SK-N-SH (cell line): Measurements from ENCODE around the gene ROBO1. TPM values are rescaled to one million over a fixed set of nuclear protein-coding genes. Genes with fewer than 3 reads are reported as not detected.
A peak's percentile ranks its signal among the peaks of the same experiment; 100 is the strongest.

Experiments
- CTCF ChIA-PET: fragments of 300-600, 350-600 bp; formaldehyde crosslinking; extraction: SDS; loops from one replicate; lab custom pipeline; 2021; lab: Yijun Ruan, JAX
- POLR2A ChIA-PET: fragments of 350-600 bp; sonication (Branson Sonifier 250); formaldehyde crosslinking; extraction: SDS; loops from one replicate; lab custom pipeline; 2020; ENCODE audit warnings: antibody characterized with exemption, inconsistent platforms; lab: Yijun Ruan, JAX
- DNase-seq: peaks from one replicate; pipeline ENCODE4 v3.0.0; 2012
- H2AFZ ChIP-seq: fragments of 200-600 bp; sonication (generic); 2 replicates; pipeline ENCODE4 v1.8.1; 2016; ENCODE audit warnings: antibody characterized with exemption, mild to moderate bottlenecking, low read depth
- H3F3A ChIP-seq: fragments of 200-600 bp; sonication (generic); replicated peaks from 2 replicates; pipeline ENCODE3; 2016; ENCODE audit warnings: antibody characterized with exemption, mild to moderate bottlenecking; ENCODE audit not compliant: insufficient read depth
- H3K27ac ChIP-seq, 2 experiments: fragments of 200-500 bp in 1 of 2; fragments of 200-600 bp in 1 of 2; sonication (Bioruptor generic) in 1 of 2; sonication (generic), shearing (Covaris generic) in 1 of 2; 2 replicates each; pipeline versions ENCODE4 v1.5.1 to v1.6.1; 2014 to 2016; ENCODE audit warnings: low read depth in 2 of 2, inconsistent platforms in 1 of 2, low read length in 1 of 2, mild to moderate bottlenecking in 1 of 2, mixed read lengths in 1 of 2
- H3K27me3 ChIP-seq: fragments of 200-600 bp; sonication (generic), shearing (Covaris generic); 2 replicates; pipeline ENCODE4 v1.6.1; 2016; ENCODE audit warnings: mixed run types; ENCODE audit not compliant: insufficient read depth
- H3K36me3 ChIP-seq, 2 experiments: fragments of 200-500 bp in 1 of 2; fragments of 200-600 bp in 1 of 2; sonication (Bioruptor generic) in 1 of 2; sonication (generic) in 1 of 2; replicated peaks in 1 of 2; 2 replicates each; pipeline versions ENCODE3 to v1.5.1; 2014 to 2016; ENCODE audit warnings: low read length in 1 of 2, mild to moderate bottlenecking in 1 of 2; ENCODE audit not compliant: insufficient read depth in 2 of 2, control insufficient read depth in 1 of 2
- H3K4me1 ChIP-seq, 2 experiments: fragments of 200-500 bp in 1 of 2; fragments of 200-600 bp in 1 of 2; sonication (Bioruptor generic) in 1 of 2; sonication (generic), shearing (Covaris generic) in 1 of 2; 2 replicates each; pipeline versions ENCODE4 v1.5.1 to v1.6.1; 2014 to 2016; ENCODE audit warnings: low read depth in 1 of 2, low read length in 1 of 2, mixed run types in 1 of 2; ENCODE audit not compliant: insufficient read depth in 2 of 2, control insufficient read depth in 1 of 2
- H3K4me2 ChIP-seq: fragments of 200-600 bp; sonication (generic), shearing (Covaris generic); 2 replicates; pipeline ENCODE4 v1.6.1; 2017; ENCODE audit warnings: mixed run types
- H3K4me3 ChIP-seq, 2 experiments: fragments of 200-500 bp in 1 of 2; fragments of 200-600 bp in 1 of 2; sonication (Bioruptor generic) in 1 of 2; sonication (generic), shearing (Covaris generic) in 1 of 2; 2 replicates each; pipeline versions ENCODE4 v1.5.1 to v1.8.1; 2014 to 2016; ENCODE audit warnings: low read depth in 2 of 2, inconsistent platforms in 1 of 2, low read length in 1 of 2, mild to moderate bottlenecking in 1 of 2, mixed read lengths in 1 of 2, moderate library complexity in 1 of 2
- H3K79me2 ChIP-seq: fragments of 200-600 bp; sonication (generic); 2 replicates; pipeline ENCODE4 v1.8.1; 2017; ENCODE audit warnings: mild to moderate bottlenecking; ENCODE audit not compliant: insufficient read depth
- H3K9ac ChIP-seq: fragments of 200-600 bp; sonication (generic); 2 replicates; pipeline ENCODE4 v1.6.1; 2017; ENCODE audit warnings: mixed run types
- H3K9me2 ChIP-seq: fragments of 200-600 bp; sonication (generic); 2 replicates; pipeline ENCODE4 v1.6.1; 2017; ENCODE audit warnings: mixed run types
- H3K9me3 ChIP-seq: fragments of 200-600 bp; sonication (generic); 2 replicates; pipeline ENCODE4 v1.6.1; 2017; ENCODE audit warnings: mixed run types, mild to moderate bottlenecking, moderate library complexity
- H4K20me1 ChIP-seq: fragments of 200-600 bp; sonication (generic); 2 replicates; pipeline ENCODE4 v1.6.1; 2017; ENCODE audit warnings: mild to moderate bottlenecking, mixed run types; ENCODE audit not compliant: insufficient read depth
- ELF1 ChIP-seq: IDR thresholded peaks from 2 replicates; pipeline ENCODE4 v1.4.0; 2012
- EP300 ChIP-seq, 2 experiments: IDR thresholded peaks; 2 replicates each; pipeline versions ENCODE4 v1.4.0 to v1.6.1; 2012; ENCODE audit warnings: borderline replicate concordance in 1 of 2, low read depth in 1 of 2, low read length in 1 of 2
- EZH2phosphoT487 ChIP-seq: fragments of 200-600 bp; sonication (generic); IDR thresholded peaks from 2 replicates; pipeline ENCODE4 v1.6.1; 2017; ENCODE audit warnings: low read depth, mixed run types, mild to moderate bottlenecking, antibody characterized with exemption, moderate library complexity, borderline replicate concordance
- FOSL2 ChIP-seq: IDR thresholded peaks from 2 replicates; pipeline ENCODE4 v1.4.0; 2012; ENCODE audit warnings: low read depth, mild to moderate bottlenecking, moderate library complexity, borderline replicate concordance
- FOXJ3 ChIP-seq: sonication (generic); formaldehyde crosslinking; IDR thresholded peaks from 2 replicates; pipeline ENCODE4 v1.5.1; 2020; ENCODE audit warnings: mild to moderate bottlenecking, missing genetic modification reagents
- FOXM1 ChIP-seq: IDR thresholded peaks from 2 replicates; pipeline ENCODE4 v1.4.0; 2012; ENCODE audit warnings: low read depth, mild to moderate bottlenecking
- GABPA ChIP-seq: IDR thresholded peaks from 2 replicates; pipeline ENCODE4 v1.4.0; 2012; ENCODE audit warnings: low read depth, mild to moderate bottlenecking
- GATA2 ChIP-seq: sonication (generic); formaldehyde crosslinking; IDR thresholded peaks from 2 replicates; pipeline ENCODE4 v1.5.0; 2020; ENCODE audit warnings: mild to moderate bottlenecking, missing genetic modification reagents
- JUND ChIP-seq: IDR thresholded peaks from 2 replicates; pipeline ENCODE4 v1.4.0; 2012
- MEF2A ChIP-seq: IDR thresholded peaks from 2 replicates; pipeline ENCODE4 v1.4.0; 2012; ENCODE audit warnings: low read depth, borderline replicate concordance
- NRF1 ChIP-seq: IDR thresholded peaks from 2 replicates; pipeline ENCODE4 v1.6.1; 2012; ENCODE audit warnings: low read depth, mild to moderate bottlenecking, low read length
- RAD21 ChIP-seq: IDR thresholded peaks from 2 replicates; pipeline ENCODE4 v1.6.1; 2012; ENCODE audit warnings: mild to moderate bottlenecking, low read length
- RFX5 ChIP-seq: IDR thresholded peaks from 2 replicates; pipeline ENCODE4 v1.6.1; 2012; ENCODE audit warnings: mild to moderate bottlenecking, improper control_type of control experiment, low read length
- SMC3 ChIP-seq: IDR thresholded peaks from 2 replicates; pipeline ENCODE4 v1.6.1; 2012; ENCODE audit warnings: low read depth, low read length, improper control_type of control experiment
- TCF12 ChIP-seq: IDR thresholded peaks from 2 replicates; pipeline ENCODE4 v1.4.0; 2012
- WGBS: methylation state at CpG from one replicate; pipeline ENCODE4 v1.1.6; 2017; ENCODE audit warnings: low lambda C conversion rate; 5-methylcytosine and 5-hydroxymethylcytosine counted together
- polyA plus RNA-seq, 3 experiments: library from polyadenylated mRNA; depleted of rRNA; stranded (reverse); fragments of >200 nt; gene quantifications; 2 replicates each; pipeline ENCODE4 v1.2.3, GENCODE V29; 2012
- TF ChIP-seq, protein P1 (sequence below): fragments of 200-600 bp; sonication (generic); IDR thresholded peaks from 2 replicates; pipeline ENCODE4 v1.6.1; 2017; ENCODE audit warnings: antibody characterized with exemption, mild to moderate bottlenecking, moderate library complexity
- TF ChIP-seq, protein P2 (sequence below): fragments of 150-350 bp; IDR thresholded peaks from 2 replicates; pipeline ENCODE4 v1.6.1; 2017; ENCODE audit warnings: antibody characterized with exemption, low read length, low read depth, borderline replicate concordance
- TF ChIP-seq, protein P3 (sequence below): IDR thresholded peaks from 2 replicates; pipeline ENCODE4 v1.4.0; 2012; ENCODE audit warnings: low read depth
- TF ChIP-seq, protein P4 (sequence below): IDR thresholded peaks from 2 replicates; pipeline ENCODE4 v1.4.0; 2012; ENCODE audit warnings: low read depth, borderline replicate concordance
- TF ChIP-seq, protein P5 (sequence below): IDR thresholded peaks from 2 replicates; pipeline ENCODE4 v1.4.0; 2012; ENCODE audit warnings: low read depth, borderline replicate concordance

Gene ROBO1
- polyA plus RNA-seq, 1 of the 3 experiments (the other 2 are of a cell fraction) = 22.7 TPM

DNA sequence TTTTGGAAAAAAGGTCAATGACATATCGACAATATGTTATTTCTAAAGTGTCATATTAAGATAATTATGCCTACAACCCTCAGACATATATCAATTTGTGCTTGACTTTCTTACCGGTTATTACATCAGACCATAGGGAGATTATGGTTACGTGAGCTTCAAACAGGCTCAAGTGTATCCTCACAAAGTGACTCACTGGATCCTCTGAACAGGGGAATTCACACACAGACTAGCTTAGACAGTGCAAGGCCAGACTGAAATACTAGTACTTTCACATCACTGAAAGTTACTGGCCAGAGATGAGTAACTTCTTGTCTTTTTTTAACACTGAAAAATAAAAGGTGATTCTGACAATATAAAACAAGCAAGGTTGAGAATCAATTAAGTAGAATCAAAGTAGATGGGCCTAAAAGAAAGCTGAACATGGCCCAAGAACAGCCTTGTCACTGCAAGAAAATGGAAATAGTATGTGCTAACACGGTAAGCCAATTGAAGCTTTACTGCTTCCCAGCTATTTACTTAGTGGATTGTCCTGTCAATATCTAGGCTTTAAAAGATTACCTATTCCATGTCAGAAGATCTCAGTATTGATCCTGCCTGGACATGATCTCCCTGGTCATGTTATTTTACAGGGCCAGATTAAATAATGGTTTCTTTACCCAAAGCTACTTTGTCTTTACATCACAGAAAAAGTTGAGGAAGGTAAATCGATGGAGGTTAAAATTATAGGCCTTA is 848.6 kb downstream of the ROBO1 start:
- TF ChIP-seq TCF12 (no peak), FOSL2 (peak; percentile 57)
- Histone ChIP-seq H3K9me3 (no peaks in the 10 kb centered on the region), H2AFZ (peak overlapping the region; percentile 49; the same call in 1 of the 2 replicates), H3K79me2 (peaks cover 29% of the 10 kb centered on the region), H3K4me2 (peak overlapping the region; percentile 46), H3K36me3 (peaks cover 0 to under 1% of the 10 kb centered on the region in 2 experiments), H3K9ac (peak overlapping the region; percentile 36; the same call in 1 of the 2 replicates), H3K9me2 (no peaks in the 10 kb centered on the region), H3K4me3 (no peak overlapping the region), H3K27ac (peak overlapping the region; percentile 43 to 91; a peak in 3 of 4 replicates), H3K4me1 (peaks cover 0 to 28% of the 10 kb centered on the region in 2 experiments), H3K27me3 (no peaks in the 10 kb centered on the region), H4K20me1 (no peaks in the 10 kb centered on the region), H3F3A (peaks cover 22% of the 10 kb centered on the region)
- POLR2A ChIA-PET = no interaction called here
- CTCF ChIA-PET = interaction anchor here (1.2 kb wide), 1 partner anchor 113 kb away, joined by 3 read pairs; no protein-coding TSS in a partner anchor
- 74% methylated on average over 5 of the region's 5 CpGs for WGBS
- no peak for DNase-seq

DNA sequence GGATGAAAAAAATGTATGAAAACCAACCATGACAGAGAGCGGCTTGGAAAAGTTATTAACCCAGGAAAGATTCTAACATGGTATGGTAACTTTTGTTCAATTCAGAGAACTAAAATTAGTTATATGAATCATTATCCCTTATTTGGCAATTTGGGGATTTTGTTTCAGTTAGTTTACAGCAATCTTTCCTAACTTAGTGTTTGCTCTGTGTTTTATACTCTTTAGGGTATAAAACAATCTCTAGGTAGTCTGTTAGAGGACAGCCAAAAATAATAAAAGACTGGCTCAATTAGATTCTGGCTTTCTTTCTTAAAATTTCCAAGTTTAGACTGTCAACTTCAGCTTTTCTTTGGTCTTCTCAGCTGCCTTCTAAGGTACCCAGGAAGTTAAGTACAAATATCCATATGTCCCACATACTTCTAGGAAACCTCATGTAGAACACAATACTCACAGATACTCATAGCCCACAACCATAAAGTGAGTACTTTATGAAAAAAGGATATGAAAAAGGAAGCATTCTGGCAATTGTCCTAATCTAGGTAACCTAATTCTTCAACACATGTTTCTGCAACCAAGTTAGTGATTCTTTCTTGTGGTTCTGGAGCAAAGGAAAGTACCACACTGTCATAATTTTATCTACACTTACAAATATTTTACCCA is 849.3 kb downstream of the ROBO1 start:
- 83% methylated on average over 1 of the region's 1 CpG for whole genome bisulfite sequencing
- Histone ChIP-seq H3K4me1 (peaks cover 0 to 28% of the 10 kb centered on the region in 2 experiments), H3K9ac (peak overlapping the region; percentile 36; the same call in 1 of the 2 replicates), H3K27ac (peak overlapping the region; percentile 43 to 91; a peak in 3 of 4 replicates), H3K4me2 (peak overlapping the region; percentile 46), H3K9me2 (no peaks in the 10 kb centered on the region), H4K20me1 (no peaks in the 10 kb centered on the region), H3K4me3 (no peak overlapping the region), H3K9me3 (no peaks in the 10 kb centered on the region), H3K27me3 (no peaks in the 10 kb centered on the region), H2AFZ (peak overlapping the region; percentile 49; the same call in 1 of the 2 replicates), H3K36me3 (peaks cover 0 to 7% of the 10 kb centered on the region in 2 experiments), H3F3A (peaks cover 22% of the 10 kb centered on the region), H3K79me2 (peaks cover 36% of the 10 kb centered on the region)
- DNase-seq = no peak
- no peak for TF ChIP-seq NRF1
- TF ChIP-seq, protein P1, sequence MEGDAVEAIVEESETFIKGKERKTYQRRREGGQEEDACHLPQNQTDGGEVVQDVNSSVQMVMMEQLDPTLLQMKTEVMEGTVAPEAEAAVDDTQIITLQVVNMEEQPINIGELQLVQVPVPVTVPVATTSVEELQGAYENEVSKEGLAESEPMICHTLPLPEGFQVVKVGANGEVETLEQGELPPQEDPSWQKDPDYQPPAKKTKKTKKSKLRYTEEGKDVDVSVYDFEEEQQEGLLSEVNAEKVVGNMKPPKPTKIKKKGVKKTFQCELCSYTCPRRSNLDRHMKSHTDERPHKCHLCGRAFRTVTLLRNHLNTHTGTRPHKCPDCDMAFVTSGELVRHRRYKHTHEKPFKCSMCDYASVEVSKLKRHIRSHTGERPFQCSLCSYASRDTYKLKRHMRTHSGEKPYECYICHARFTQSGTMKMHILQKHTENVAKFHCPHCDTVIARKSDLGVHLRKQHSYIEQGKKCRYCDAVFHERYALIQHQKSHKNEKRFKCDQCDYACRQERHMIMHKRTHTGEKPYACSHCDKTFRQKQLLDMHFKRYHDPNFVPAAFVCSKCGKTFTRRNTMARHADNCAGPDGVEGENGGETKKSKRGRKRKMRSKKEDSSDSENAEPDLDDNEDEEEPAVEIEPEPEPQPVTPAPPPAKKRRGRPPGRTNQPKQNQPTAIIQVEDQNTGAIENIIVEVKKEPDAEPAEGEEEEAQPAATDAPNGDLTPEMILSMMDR = no peak
- TF ChIP-seq, protein P2, sequence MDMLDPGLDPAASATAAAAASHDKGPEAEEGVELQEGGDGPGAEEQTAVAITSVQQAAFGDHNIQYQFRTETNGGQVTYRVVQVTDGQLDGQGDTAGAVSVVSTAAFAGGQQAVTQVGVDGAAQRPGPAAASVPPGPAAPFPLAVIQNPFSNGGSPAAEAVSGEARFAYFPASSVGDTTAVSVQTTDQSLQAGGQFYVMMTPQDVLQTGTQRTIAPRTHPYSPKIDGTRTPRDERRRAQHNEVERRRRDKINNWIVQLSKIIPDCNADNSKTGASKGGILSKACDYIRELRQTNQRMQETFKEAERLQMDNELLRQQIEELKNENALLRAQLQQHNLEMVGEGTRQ = no peak
- TF ChIP-seq JUND = no peak
- no peak for TF ChIP-seq RAD21
- no peak for TF ChIP-seq RFX5
- no peak for TF ChIP-seq ELF1
- TF ChIP-seq, protein P3, sequence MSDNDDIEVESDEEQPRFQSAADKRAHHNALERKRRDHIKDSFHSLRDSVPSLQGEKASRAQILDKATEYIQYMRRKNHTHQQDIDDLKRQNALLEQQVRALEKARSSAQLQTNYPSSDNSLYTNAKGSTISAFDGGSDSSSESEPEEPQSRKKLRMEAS = no peak
- TF ChIP-seq FOSL2 = no peak
- no peak for TF ChIP-seq SMC3
- no peak for TF ChIP-seq GATA2 (CRISPR knock-in tag)
- no peak for TF ChIP-seq EP300 (IDR thresholded peaks at IDR 0.05; ENCODE audit: borderline replicate concordance in 1 of 2, low read depth in 1 of 2, low read length in 1 of 2)
- TF ChIP-seq, protein P4, sequence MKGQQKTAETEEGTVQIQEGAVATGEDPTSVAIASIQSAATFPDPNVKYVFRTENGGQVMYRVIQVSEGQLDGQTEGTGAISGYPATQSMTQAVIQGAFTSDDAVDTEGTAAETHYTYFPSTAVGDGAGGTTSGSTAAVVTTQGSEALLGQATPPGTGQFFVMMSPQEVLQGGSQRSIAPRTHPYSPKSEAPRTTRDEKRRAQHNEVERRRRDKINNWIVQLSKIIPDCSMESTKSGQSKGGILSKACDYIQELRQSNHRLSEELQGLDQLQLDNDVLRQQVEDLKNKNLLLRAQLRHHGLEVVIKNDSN = no peak
- TF ChIP-seq FOXM1 = no peak
- no peak for TF ChIP-seq FOXJ3 (CRISPR knock-in tag)
- TF ChIP-seq MEF2A = no peak
- TF ChIP-seq EZH2phosphoT487 = no peak
- TF ChIP-seq GABPA = no peak
- TF ChIP-seq, protein P5, sequence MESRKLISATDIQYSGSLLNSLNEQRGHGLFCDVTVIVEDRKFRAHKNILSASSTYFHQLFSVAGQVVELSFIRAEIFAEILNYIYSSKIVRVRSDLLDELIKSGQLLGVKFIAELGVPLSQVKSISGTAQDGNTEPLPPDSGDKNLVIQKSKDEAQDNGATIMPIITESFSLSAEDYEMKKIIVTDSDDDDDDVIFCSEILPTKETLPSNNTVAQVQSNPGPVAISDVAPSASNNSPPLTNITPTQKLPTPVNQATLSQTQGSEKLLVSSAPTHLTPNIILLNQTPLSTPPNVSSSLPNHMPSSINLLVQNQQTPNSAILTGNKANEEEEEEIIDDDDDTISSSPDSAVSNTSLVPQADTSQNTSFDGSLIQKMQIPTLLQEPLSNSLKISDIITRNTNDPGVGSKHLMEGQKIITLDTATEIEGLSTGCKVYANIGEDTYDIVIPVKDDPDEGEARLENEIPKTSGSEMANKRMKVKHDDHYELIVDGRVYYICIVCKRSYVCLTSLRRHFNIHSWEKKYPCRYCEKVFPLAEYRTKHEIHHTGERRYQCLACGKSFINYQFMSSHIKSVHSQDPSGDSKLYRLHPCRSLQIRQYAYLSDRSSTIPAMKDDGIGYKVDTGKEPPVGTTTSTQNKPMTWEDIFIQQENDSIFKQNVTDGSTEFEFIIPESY = no peak
- ChIA-PET CTCF (interaction anchor here (1.2 kb wide), 1 partner anchor 113 kb away, joined by 3 read pairs; no protein-coding TSS in a partner anchor), POLR2A (no interaction called here)
